Liver (tissue), 9 donors: ENCODE data around the gene DPP6. TPM values are rescaled to one million over a fixed set of nuclear protein-coding genes. Genes with fewer than 3 reads are reported as not detected.

ENCODE experiments used
- DNase-seq: peaks from one replicate; pipeline ENCODE4 v3.0.0-alpha.2; 2017; ENCODE audit warnings: low spot score
- H3K27ac ChIP-seq, 2 donors: one replicate each; pipeline ENCODE4 v1.7.0; 2013; ENCODE audit warnings: inconsistent platforms in 2 of 2, low read length in 2 of 2, control low read depth in 1 of 2, low read depth in 1 of 2, mild to moderate bottlenecking in 1 of 2
- H3K27me3 ChIP-seq, 4 donors: one replicate each; pipeline versions ENCODE4 v1.6.1 to v1.7.0; 2013; ENCODE audit warnings: low read length in 3 of 4, inconsistent platforms in 1 of 4, mild to moderate bottlenecking in 1 of 4, moderate library complexity in 1 of 4; ENCODE audit not compliant: control insufficient read depth in 4 of 4, insufficient read depth in 4 of 4
- H3K36me3 ChIP-seq, 4 donors: one replicate each; pipeline versions ENCODE4 v1.6.1 to v1.7.0; 2013; ENCODE audit warnings: low read length in 3 of 4, mild to moderate bottlenecking in 3 of 4, low read depth in 1 of 4, moderate library complexity in 1 of 4; ENCODE audit not compliant: control insufficient read depth in 4 of 4, insufficient read depth in 3 of 4
- H3K4me1 ChIP-seq, 4 donors: one replicate each; pipeline versions ENCODE4 v1.6.1 to v1.7.0; 2013; ENCODE audit warnings: low read length in 3 of 4, mild to moderate bottlenecking in 3 of 4, moderate library complexity in 1 of 4; ENCODE audit not compliant: control insufficient read depth in 4 of 4, insufficient read depth in 4 of 4
- H3K4me3 ChIP-seq, 3 donors: one replicate each; pipeline versions ENCODE4 v1.6.1 to v1.7.0; 2013; ENCODE audit warnings: low read length in 3 of 3, control low read depth in 1 of 3, low read depth in 1 of 3, mild to moderate bottlenecking in 1 of 3
- H3K9ac ChIP-seq, 2 donors: one replicate each; pipeline ENCODE4 v1.7.0; 2013; ENCODE audit warnings: low read length in 2 of 2, mild to moderate bottlenecking in 2 of 2, moderate library complexity in 2 of 2, control low read depth in 1 of 2, low read depth in 1 of 2
- H3K9me3 ChIP-seq, 4 donors: one replicate each; pipeline versions ENCODE4 v1.6.1 to v1.7.0; 2013; ENCODE audit warnings: low read length in 3 of 4; ENCODE audit not compliant: control insufficient read depth in 4 of 4
- ATF3 ChIP-seq: IDR thresholded peaks from 2 replicates; pipeline ENCODE4 v1.6.1; 2016; ENCODE audit warnings: antibody characterized with exemption
- CTCF ChIP-seq: fragments of 150-350 bp; IDR thresholded peaks from 2 replicates; pipeline ENCODE4 v1.5.1; 2017; ENCODE audit warnings: improper control_type of control experiment, low read depth, low read length; ENCODE audit not compliant: missing input control
- EGR1 ChIP-seq, 2 donors: IDR thresholded peaks; 2 replicates each; pipeline ENCODE4 v1.6.1; 2016 to 2018; ENCODE audit warnings: antibody characterized with exemption in 2 of 2, low read depth in 2 of 2
- FOXA1 ChIP-seq: IDR thresholded peaks from 2 replicates; pipeline ENCODE4 v1.6.1; 2016; ENCODE audit warnings: antibody characterized with exemption
- FOXA2 ChIP-seq: IDR thresholded peaks from 2 replicates; pipeline ENCODE4 v1.6.1; 2016; ENCODE audit warnings: antibody characterized with exemption
- GABPA ChIP-seq, 2 donors: IDR thresholded peaks in 1 of 2; conservative IDR thresholded peaks in 1 of 2; 2 replicates each; pipeline ENCODE4 v1.6.1; 2016; ENCODE audit warnings: antibody characterized with exemption in 2 of 2, mild to moderate bottlenecking in 1 of 2, moderate library complexity in 1 of 2
- HNF4A ChIP-seq, 2 donors: conservative IDR thresholded peaks; 2 replicates each; pipeline ENCODE4 v1.6.1; 2016; ENCODE audit warnings: antibody characterized with exemption in 2 of 2, mild to moderate bottlenecking in 2 of 2
- HNF4G ChIP-seq: IDR thresholded peaks from 2 replicates; pipeline ENCODE4 v1.6.1; 2016; ENCODE audit warnings: antibody characterized with exemption
- JUND ChIP-seq, 2 donors: IDR thresholded peaks; 2 replicates each; pipeline ENCODE4 v1.6.1; 2016; ENCODE audit warnings: antibody characterized with exemption in 2 of 2
- NR2F2 ChIP-seq: IDR thresholded peaks from 2 replicates; pipeline ENCODE4 v1.6.1; 2016; ENCODE audit warnings: antibody characterized with exemption
- RAD21 ChIP-seq, 2 donors: IDR thresholded peaks; 2 replicates each; pipeline ENCODE4 v1.6.1; 2016; ENCODE audit warnings: antibody characterized with exemption in 2 of 2, mild to moderate bottlenecking in 2 of 2
- RXRA ChIP-seq, 2 donors: IDR thresholded peaks; 2 replicates each; pipeline ENCODE4 v1.6.1; 2017 to 2018; ENCODE audit warnings: antibody characterized with exemption in 2 of 2, mild to moderate bottlenecking in 1 of 2
- SP1 ChIP-seq: IDR thresholded peaks from 2 replicates; pipeline ENCODE4 v1.6.1; 2018; ENCODE audit warnings: antibody characterized with exemption, mild to moderate bottlenecking
- TAF1 ChIP-seq: conservative IDR thresholded peaks from 2 replicates; pipeline ENCODE4 v1.6.1; 2016; ENCODE audit warnings: antibody characterized with exemption, mild to moderate bottlenecking
- YY1 ChIP-seq: IDR thresholded peaks from 2 replicates; pipeline ENCODE4 v1.6.1; 2016; ENCODE audit warnings: antibody characterized with exemption, mild to moderate bottlenecking
- ZBTB33 ChIP-seq: IDR thresholded peaks from 2 replicates; pipeline ENCODE4 v1.6.1; 2016; ENCODE audit warnings: antibody characterized with exemption
- WGBS: extraction: QIAGEN DNeasy Blood & Tissue Kit; methylation state at CpG from one replicate; pipeline ENCODE4 v1.1.7; 2013; 5-methylcytosine and 5-hydroxymethylcytosine counted together
- polyA plus RNA-seq, 2 donors: library from polyadenylated mRNA; stranded (reverse) in 1 of 2; unstranded in 1 of 2; fragments of 200-250 nt in 1 of 2; fragments of >200 nt in 1 of 2; fragmentation: Nextera tagmentation in 1 of 2; extraction: Ambion mirVana in 1 of 2; gene quantifications; one replicate each; pipeline versions ENCODE4 v1.2.1 to v1.2.3, GENCODE V29; 2013 to 2015
- total RNA-seq, 2 donors: library from RNA; depleted of rRNA; stranded (reverse); fragments of >200 nt; gene quantifications; one replicate each; pipeline ENCODE4 v1.2.3, GENCODE V29; 2014
- TF ChIP-seq, protein P1 (sequence below): IDR thresholded peaks from 2 replicates; pipeline ENCODE4 v1.6.1; 2016; ENCODE audit warnings: antibody characterized with exemption
- TF ChIP-seq, protein P2 (sequence below): IDR thresholded peaks from 2 replicates; pipeline ENCODE4 v1.6.1; 2016; ENCODE audit warnings: antibody characterized with exemption, mild to moderate bottlenecking
- donor health status: healthy.
- donor health status: healthy.
- donor health status: healthy.
- donor health status: healthy.
- donor health status: healthy.

DPP6 gene
- total and polyA plus RNA-seq, 4 donors: 0.01 TPM; not detected in 3

GRCh38 chr7:154666768-154667167 lies 614.6 kb downstream of the DPP6 start:
- peaks cover 0 to 10% (median 4%) of the 10 kb centered on the region in 4 donors for H3K9me3 ChIP-seq
- no peak overlapping the region for H3K9ac ChIP-seq
- TF ChIP-seq RXRA (IDR thresholded peaks at IDR 0.05) (no peak), RAD21 (IDR thresholded peaks at IDR 0.05) (no peak), JUND (IDR thresholded peaks at IDR 0.05) (no peak), FOXA1 (no peak), HNF4A (conservative IDR thresholded peaks at IDR 0.05) (no peak)
- H3K36me3 ChIP-seq: no peaks in the 10 kb centered on the region
- H3K27ac ChIP-seq: no peak overlapping the region
- WGBS: 89% methylated on average over 1 of the region's 1 CpG
- H3K4me1 ChIP-seq: no peaks in the 10 kb centered on the region
- H3K27me3 ChIP-seq: no peaks in the 10 kb centered on the region
- no peak overlapping the region for H3K4me3 ChIP-seq
- no peak for DNase-seq

DNA sequence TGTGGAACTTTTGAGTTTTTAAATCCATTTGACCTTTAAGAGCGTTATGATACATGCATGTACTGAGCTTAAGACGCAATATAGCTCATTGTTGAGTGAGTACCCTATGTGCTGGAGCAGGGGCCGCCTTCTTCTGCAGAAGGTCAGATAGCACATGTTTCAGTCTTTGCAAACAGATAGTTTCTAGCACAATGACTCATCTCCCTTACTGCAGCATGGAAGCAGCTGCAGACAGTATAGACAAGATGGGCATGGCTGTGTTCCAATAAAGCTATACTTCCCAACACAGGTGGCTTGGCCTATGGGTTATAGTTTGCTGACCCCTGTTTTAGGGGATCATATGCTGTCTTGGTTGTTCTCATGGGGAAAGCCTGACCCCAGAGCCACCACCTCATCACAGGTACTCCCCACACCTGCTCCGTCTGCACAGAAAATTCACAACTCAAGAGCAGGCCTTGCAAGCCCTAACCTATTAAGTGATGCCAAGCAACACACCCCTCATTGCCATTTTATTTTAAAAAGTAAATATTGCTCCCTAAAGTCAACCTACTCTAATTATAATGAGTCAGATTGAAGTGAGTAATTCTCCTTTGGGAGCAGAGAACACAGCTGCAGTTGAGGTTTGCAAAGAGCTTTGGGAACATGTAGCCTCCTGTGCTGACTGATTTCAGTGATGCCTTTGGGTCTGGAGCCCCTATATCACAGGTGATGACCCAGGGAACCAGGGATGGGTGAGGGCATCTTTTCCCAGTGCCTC lies 620.6 kb downstream of the DPP6 start:
- Histone ChIP-seq H3K9ac (no peak overlapping the region), H3K36me3 (no peaks in the 10 kb centered on the region), H3K27me3 (no peaks in the 10 kb centered on the region), H3K4me3 (no peak overlapping the region), H3K4me1 (no peaks in the 10 kb centered on the region), H3K9me3 (no peaks in the 10 kb centered on the region), H3K27ac (no peak overlapping the region)
- no peak for DNase-seq
- WGBS: 73% methylated on average over 4 of the region's 4 CpGs
- TF ChIP-seq, protein P1, sequence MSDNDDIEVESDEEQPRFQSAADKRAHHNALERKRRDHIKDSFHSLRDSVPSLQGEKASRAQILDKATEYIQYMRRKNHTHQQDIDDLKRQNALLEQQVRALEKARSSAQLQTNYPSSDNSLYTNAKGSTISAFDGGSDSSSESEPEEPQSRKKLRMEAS: no peak
- TF ChIP-seq SP1 (no peak), HNF4A (conservative IDR thresholded peaks at IDR 0.05) (no peak), HNF4G (no peak), GABPA (IDR thresholded peaks at IDR 0.05 in 1 of 2, conservative IDR thresholded peaks at IDR 0.05 in 1 of 2) (no peak), RAD21 (IDR thresholded peaks at IDR 0.05) (no peak), YY1 (no peak), JUND (IDR thresholded peaks at IDR 0.05) (no peak), ZBTB33 (no peak), FOXA2 (no peak), ATF3 (no peak), TAF1 (no peak), CTCF (no peak), EGR1 (IDR thresholded peaks at IDR 0.05; ENCODE audit: low read depth in 2 of 2) (no peak), NR2F2 (no peak), FOXA1 (no peak), RXRA (IDR thresholded peaks at IDR 0.05) (no peak)
- TF ChIP-seq, protein P2, sequence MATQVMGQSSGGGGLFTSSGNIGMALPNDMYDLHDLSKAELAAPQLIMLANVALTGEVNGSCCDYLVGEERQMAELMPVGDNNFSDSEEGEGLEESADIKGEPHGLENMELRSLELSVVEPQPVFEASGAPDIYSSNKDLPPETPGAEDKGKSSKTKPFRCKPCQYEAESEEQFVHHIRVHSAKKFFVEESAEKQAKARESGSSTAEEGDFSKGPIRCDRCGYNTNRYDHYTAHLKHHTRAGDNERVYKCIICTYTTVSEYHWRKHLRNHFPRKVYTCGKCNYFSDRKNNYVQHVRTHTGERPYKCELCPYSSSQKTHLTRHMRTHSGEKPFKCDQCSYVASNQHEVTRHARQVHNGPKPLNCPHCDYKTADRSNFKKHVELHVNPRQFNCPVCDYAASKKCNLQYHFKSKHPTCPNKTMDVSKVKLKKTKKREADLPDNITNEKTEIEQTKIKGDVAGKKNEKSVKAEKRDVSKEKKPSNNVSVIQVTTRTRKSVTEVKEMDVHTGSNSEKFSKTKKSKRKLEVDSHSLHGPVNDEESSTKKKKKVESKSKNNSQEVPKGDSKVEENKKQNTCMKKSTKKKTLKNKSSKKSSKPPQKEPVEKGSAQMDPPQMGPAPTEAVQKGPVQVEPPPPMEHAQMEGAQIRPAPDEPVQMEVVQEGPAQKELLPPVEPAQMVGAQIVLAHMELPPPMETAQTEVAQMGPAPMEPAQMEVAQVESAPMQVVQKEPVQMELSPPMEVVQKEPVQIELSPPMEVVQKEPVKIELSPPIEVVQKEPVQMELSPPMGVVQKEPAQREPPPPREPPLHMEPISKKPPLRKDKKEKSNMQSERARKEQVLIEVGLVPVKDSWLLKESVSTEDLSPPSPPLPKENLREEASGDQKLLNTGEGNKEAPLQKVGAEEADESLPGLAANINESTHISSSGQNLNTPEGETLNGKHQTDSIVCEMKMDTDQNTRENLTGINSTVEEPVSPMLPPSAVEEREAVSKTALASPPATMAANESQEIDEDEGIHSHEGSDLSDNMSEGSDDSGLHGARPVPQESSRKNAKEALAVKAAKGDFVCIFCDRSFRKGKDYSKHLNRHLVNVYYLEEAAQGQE: no peak
